Measurements from ENCODE around the gene CDS1. TPM values are rescaled to one million over a fixed set of nuclear protein-coding genes. Genes with fewer than 3 reads are reported as not detected.

The CDS1 gene
- polyA plus RNA-seq, 1 experiment = not detected

DNA sequence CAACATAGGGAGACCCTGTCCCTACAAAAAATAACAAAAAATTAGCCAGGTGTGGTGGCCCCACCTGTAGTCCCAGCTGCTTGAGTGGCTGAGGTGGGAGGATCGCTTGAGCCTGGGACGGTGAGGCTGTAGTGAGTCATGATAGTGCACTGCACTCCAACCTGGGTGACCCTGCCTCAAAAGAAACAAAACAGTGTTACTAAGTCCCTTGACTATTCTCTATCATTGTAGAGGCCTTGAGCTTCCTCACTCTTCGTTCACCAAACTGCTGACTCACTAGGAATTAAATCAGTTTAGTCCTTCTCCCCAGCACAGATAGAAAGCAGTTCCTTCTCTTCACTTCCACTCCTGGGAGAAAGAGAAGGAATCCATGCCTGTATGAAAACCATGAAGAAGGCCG, 14.5 kb downstream of the CDS1 start:
- peaks cover 3% of the 10 kb centered on the region for H3K27me3 ChIP-seq (ENCODE audit: control insufficient read depth, insufficient read depth, low read length)
- ChIA-PET POLR2A (no interaction called here), CTCF (no interaction called here)
- TF ChIP-seq, protein P1, sequence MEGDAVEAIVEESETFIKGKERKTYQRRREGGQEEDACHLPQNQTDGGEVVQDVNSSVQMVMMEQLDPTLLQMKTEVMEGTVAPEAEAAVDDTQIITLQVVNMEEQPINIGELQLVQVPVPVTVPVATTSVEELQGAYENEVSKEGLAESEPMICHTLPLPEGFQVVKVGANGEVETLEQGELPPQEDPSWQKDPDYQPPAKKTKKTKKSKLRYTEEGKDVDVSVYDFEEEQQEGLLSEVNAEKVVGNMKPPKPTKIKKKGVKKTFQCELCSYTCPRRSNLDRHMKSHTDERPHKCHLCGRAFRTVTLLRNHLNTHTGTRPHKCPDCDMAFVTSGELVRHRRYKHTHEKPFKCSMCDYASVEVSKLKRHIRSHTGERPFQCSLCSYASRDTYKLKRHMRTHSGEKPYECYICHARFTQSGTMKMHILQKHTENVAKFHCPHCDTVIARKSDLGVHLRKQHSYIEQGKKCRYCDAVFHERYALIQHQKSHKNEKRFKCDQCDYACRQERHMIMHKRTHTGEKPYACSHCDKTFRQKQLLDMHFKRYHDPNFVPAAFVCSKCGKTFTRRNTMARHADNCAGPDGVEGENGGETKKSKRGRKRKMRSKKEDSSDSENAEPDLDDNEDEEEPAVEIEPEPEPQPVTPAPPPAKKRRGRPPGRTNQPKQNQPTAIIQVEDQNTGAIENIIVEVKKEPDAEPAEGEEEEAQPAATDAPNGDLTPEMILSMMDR (IDR thresholded peaks at IDR 0.05; ENCODE audit: low read depth, low read length) = no peak
- H3K9me3 ChIP-seq (ENCODE audit: control insufficient read depth, insufficient read depth, low read length) = no peaks in the 10 kb centered on the region
- no peak overlapping the region for H3K4me3 ChIP-seq (ENCODE audit: low read depth, low read length)
- DNase-seq (ENCODE audit: low read depth, low spot score) = no peak
- H3K27ac ChIP-seq (ENCODE audit: low read depth, low read length) = no peak overlapping the region

DNA sequence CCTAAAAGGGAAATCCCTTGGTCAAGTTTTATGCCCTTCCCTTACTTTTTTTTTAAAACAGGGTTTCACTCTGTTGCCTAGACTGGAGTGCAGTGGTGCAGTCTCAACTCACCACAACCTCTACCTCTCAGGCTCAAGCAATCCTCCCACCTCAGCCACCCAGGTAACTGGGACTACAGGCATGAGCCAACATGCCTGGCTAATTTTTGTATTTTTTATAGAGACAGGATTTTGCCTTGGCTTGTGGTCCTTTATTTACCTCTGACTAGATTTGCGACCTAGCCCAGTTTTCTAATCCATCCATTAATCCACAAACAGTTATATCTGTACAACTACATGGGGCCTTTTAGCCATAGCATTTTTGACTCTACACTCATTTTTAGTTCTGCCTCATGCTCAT, 23.7 kb downstream of the CDS1 start:
- POLR2A ChIA-PET = no interaction called here

DNA sequence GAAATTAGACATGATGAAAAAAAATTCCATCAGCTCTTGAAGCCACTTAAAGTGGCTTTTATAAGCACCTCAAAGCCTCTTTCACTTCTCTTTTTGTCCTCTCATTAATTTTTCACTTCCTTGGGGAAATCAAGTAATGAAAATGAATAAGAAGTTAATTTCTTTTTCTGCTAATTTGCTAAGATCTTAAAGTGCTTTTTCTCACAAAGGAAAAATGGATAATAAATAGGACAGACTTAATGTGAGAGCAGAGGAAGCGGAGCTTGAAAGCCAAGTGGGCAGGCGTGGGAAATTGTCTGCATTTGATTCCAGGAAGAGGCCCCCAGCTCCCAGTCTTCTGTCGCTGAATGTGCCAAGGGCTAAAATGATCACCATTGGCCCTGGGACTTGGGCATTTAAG, 28.6 kb downstream of the CDS1 start:
- H3K27me3 ChIP-seq (ENCODE audit: control insufficient read depth, insufficient read depth, low read length) = no peaks in the 10 kb centered on the region
- DNase-seq (ENCODE audit: low read depth, low spot score) = no peak
- CTCF ChIA-PET = no interaction called here
- POLR2A ChIA-PET = no interaction called here
- TF ChIP-seq, protein P1 (IDR thresholded peaks at IDR 0.05; ENCODE audit: low read depth, low read length) = no peak
- no peak overlapping the region for H3K27ac ChIP-seq (ENCODE audit: low read depth, low read length)
- no peaks in the 10 kb centered on the region for H3K9me3 ChIP-seq (ENCODE audit: control insufficient read depth, insufficient read depth, low read length)
- H3K4me3 ChIP-seq (ENCODE audit: low read depth, low read length) = no peak overlapping the region

More for the DNA sequence above, 23.7 kb downstream of the CDS1 start:
- no peaks in the 10 kb centered on the region for H3K27me3 ChIP-seq (ENCODE audit: control insufficient read depth, insufficient read depth, low read length)
- H3K9me3 ChIP-seq (ENCODE audit: control insufficient read depth, insufficient read depth, low read length) = no peaks in the 10 kb centered on the region
- CTCF ChIA-PET = no interaction called here
- TF ChIP-seq, protein P1 (IDR thresholded peaks at IDR 0.05; ENCODE audit: low read depth, low read length) = no peak
- DNase-seq (ENCODE audit: low read depth, low spot score) = no peak
- H3K27ac ChIP-seq (ENCODE audit: low read depth, low read length) = no peak overlapping the region
- H3K4me3 ChIP-seq (ENCODE audit: low read depth, low read length) = no peak overlapping the region

DNA sequence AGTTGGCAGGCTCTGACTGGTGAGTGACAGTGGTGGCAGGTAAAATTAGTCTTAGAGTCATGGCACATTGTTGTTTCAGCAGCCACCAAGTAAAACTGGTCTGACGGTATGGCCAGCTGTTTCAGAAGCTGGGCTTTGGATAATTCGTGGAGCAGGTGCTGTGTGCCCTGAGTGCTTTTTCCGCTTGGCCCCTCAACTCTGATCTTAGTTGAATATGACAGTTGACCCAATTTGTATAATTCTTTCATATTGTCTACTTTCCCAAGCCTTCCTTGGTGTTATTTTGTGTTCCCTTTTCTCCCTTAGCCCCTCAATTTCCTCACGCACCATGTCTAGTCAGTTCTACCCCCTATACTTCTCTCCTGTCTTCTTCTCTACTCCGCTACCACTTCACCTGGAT, 32.0 kb downstream of the CDS1 start:
- no peaks in the 10 kb centered on the region for H3K9me3 ChIP-seq (ENCODE audit: control insufficient read depth, insufficient read depth, low read length)
- DNase-seq (ENCODE audit: low read depth, low spot score) = no peak
- CTCF ChIA-PET = no interaction called here
- H3K4me3 ChIP-seq (ENCODE audit: low read depth, low read length) = no peak overlapping the region
- no peak overlapping the region for H3K27ac ChIP-seq (ENCODE audit: low read depth, low read length)
- TF ChIP-seq, protein P1 (IDR thresholded peaks at IDR 0.05; ENCODE audit: low read depth, low read length) = no peak
- POLR2A ChIA-PET = no interaction called here
- no peaks in the 10 kb centered on the region for H3K27me3 ChIP-seq (ENCODE audit: control insufficient read depth, insufficient read depth, low read length)

DNA sequence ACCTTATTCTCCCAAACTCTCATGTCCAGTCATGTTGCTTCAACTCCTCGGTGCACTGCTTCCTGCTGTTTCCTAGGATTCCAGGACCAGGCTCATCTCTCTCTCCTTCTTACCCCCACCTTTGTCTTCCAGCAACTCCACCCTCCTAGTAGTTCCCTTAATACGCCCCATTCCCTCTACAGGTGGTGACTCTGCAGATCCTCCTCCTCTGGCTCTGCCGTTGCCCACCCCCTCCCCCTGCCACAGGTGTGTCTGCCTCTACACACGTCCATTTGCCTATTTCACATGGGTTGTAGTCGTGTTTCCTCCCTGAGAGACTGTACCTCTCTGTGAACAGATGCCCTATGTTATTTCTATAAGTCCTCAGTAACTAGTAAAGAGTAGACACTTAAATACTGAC, 32.4 kb downstream of the CDS1 start:
- H3K9me3 ChIP-seq (ENCODE audit: control insufficient read depth, insufficient read depth, low read length) = no peaks in the 10 kb centered on the region
- DNase-seq (ENCODE audit: low read depth, low spot score) = no peak
- no peak overlapping the region for H3K27ac ChIP-seq (ENCODE audit: low read depth, low read length)
- CTCF ChIA-PET = no interaction called here
- TF ChIP-seq, protein P1 (IDR thresholded peaks at IDR 0.05; ENCODE audit: low read depth, low read length) = no peak
- H3K4me3 ChIP-seq (ENCODE audit: low read depth, low read length) = no peak overlapping the region
- POLR2A ChIA-PET = no interaction called here
- H3K27me3 ChIP-seq (ENCODE audit: control insufficient read depth, insufficient read depth, low read length) = no peaks in the 10 kb centered on the region
